GM13977 (cell line): ENCODE measurements around the gene KCNIP4.

Experiments
- DNase-seq: peaks from one replicate; pipeline ENCODE4 v3.0.0; 2012; ENCODE audit warnings: low spot score
- in situ Hi-C: fragments of 300-500 bp; cut with MboI; formaldehyde crosslinking; loops from one replicate; pipeline ENCODE4 v1.12.0; 2022; ENCODE audit warnings: low sequenced_read_pairs, low pct_unique_long_range_greater_than_20kb, mixed read lengths, inconsistent platforms; ENCODE audit not compliant: unreplicated experiment
- TF ChIP-seq, protein P1 (sequence below): IDR thresholded peaks from 2 replicates; pipeline ENCODE4 v1.5.1; 2012; ENCODE audit warnings: mild to moderate bottlenecking, control low read depth; ENCODE audit not compliant: insufficient read depth; ENCODE audit errors: extremely low read depth, missing control alignments

The KCNIP4 gene

DNA sequence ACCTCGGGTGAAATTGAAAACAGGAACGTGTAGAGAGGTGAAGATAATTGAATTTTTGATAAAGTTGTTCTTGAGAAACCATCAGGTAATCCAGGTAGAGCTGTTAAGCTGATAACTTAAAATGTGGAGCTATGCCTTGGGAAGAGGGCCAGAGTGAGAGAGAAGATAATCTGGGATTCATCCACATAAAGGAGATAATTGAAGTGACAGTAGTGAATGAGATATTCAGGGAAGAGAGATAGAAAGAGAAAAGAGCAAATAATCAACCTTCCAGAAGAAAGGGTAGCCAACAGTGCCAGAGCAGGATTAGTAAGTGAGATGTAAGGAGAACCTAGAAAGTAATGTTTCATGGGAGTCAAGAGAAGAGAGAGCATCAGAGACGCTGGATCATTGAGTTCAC, 950.7 kb downstream of the KCNIP4 start:
- in situ Hi-C loops: no loop called here
- no peak for DNase-seq
- TF ChIP-seq, protein P1, sequence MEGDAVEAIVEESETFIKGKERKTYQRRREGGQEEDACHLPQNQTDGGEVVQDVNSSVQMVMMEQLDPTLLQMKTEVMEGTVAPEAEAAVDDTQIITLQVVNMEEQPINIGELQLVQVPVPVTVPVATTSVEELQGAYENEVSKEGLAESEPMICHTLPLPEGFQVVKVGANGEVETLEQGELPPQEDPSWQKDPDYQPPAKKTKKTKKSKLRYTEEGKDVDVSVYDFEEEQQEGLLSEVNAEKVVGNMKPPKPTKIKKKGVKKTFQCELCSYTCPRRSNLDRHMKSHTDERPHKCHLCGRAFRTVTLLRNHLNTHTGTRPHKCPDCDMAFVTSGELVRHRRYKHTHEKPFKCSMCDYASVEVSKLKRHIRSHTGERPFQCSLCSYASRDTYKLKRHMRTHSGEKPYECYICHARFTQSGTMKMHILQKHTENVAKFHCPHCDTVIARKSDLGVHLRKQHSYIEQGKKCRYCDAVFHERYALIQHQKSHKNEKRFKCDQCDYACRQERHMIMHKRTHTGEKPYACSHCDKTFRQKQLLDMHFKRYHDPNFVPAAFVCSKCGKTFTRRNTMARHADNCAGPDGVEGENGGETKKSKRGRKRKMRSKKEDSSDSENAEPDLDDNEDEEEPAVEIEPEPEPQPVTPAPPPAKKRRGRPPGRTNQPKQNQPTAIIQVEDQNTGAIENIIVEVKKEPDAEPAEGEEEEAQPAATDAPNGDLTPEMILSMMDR: no peak

DNA sequence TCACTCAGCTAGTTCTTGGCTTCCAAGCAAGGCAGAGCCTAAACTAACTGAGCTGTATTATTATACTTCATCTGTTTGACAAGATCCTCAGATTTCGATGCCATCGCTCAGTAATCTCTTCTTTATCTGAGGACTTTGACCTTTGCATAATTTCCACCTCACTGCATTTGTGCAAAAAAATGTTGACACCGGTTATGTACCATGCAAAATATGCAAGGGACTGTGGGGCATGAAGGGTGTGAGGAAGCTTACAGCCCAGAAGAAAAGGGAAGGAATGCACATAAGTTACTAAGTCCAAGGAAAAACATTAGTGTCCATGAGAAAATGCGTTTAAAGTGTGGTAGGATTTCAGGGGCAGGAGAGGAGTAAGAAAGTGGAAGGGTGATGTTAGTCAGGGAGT, 953.0 kb downstream of the KCNIP4 start:
- TF ChIP-seq, protein P1: no peak
- DNase-seq: no peak
- in situ Hi-C loops: no loop called here

DNA sequence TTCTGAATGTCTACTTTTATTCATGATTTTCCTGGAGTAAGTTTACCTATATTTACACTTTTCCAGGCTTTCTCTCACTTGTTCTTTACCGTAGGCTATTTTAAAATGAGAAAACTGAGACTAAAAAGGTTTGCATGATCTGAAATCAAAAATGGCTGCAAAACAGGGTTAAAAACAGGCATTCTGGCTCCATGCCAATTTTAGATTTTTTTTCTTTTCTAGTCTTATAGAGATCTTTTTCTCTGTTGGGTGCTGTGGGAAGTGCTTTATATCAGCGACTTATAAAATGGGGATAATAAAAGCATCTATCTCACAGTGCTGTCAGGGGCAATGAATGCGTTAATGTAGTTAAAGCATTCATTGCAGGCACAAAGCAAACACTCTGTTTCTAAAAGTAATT, 953.6 kb downstream of the KCNIP4 start:
- DNase-seq: no peak
- TF ChIP-seq, protein P1: no peak
- in situ Hi-C loops: no loop called here

DNA sequence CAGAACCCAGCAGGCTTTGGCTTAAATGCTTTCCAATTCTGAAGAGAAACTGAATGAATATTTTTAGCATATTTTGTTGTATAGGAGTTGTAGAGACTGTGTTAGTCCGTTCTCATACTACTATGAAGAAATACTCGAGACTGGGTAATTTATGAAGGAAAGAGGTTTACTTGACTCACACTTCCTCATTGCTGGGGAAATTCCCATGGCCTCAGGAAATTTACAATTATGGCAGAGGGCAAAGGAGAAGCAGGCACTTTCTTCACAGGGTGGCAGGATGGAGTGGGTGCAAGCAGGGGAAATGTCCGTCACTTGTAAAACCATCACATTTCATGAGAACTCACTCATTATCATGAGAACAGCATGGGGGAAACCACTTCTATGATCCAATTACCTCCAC, 956.6 kb downstream of the KCNIP4 start:
- TF ChIP-seq, protein P1: no peak
- no peak for DNase-seq
- in situ Hi-C loops: no loop called here

DNA sequence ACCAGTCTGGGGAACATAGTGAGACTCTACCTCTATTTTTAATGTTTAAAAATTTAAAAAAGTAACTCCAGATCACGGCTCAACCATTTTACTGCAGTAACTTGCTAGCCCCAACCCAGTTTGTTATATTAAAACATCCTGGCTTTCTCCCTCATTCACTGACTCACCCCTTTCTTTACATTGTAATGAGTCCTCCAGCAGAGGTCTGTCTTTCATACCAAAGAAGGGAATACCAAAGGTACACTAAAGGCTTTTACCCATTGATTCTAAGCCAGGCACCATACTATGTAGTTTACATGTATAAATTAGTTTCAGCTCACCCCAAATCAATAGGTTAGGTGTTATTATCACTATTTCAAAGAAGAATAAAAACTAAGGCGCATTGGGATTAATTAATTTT, 961.4 kb downstream of the KCNIP4 start:
- no peak for DNase-seq
- in situ Hi-C loops: no loop called here
- TF ChIP-seq, protein P1: no peak

DNA sequence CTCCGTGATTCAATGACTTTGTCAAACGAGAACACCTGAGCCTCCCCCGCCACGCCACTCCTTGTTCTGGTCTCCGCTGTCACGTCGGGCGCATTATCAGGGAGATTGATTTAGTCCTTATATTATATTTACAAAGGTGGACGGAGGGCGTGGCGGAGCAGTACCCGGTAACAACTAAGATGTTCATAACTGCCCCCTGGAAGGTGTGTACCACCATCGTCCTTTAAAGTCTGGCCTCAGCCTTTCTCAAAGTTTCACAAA, 964.1 kb downstream of the KCNIP4 start:
- DNase-seq: no peak
- in situ Hi-C loops: no loop called here
- TF ChIP-seq, protein P1: no peak
